Measurements from ENCODE around the gene SLC22A23.

DNA sequence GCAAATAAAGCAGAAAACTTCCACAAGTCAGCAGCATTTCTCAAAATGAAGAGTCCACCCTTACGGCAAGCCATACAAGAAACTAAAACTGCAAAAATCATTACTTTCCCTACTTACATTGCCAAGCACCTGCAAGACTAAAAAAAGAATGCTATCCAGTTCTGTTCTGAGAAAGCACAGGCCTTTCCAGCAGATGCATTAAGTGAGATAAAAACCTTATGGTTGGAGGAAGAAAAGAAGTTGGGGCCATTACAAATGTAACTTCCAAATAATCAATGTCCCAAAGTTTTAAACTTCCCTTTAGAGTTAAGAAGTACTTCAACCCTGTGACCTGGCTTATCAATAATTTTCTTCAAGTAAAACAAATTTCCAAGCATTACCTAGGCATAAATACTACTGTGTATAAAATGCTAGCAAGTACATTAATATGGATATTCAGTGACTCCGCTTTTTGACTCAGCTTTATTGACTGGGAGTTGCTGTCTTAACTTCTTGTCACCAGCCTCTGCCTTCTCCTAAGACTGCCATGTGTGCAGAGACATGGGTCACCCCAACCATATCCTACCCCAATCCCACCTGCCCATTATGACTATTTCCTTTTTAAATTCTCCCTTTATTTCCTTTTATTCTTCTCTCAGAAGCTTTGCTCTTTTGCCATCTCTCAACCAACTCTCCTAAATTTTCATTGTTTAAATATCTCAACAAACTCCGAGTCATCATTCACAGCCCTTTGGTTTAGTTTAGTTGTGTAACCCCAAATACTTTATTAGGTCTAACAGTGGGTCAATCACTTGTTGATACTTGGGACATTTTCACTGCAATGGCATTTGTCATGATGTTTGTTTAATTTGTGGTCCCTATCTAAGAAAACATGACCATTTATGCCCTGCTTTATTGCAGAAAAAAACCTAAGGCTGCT is 49.7 kb downstream of the SLC22A23 start:
- no peak for TF ChIP-seq POLR2A (IDR thresholded peaks at IDR 0.05)
- TF ChIP-seq, protein P1, sequence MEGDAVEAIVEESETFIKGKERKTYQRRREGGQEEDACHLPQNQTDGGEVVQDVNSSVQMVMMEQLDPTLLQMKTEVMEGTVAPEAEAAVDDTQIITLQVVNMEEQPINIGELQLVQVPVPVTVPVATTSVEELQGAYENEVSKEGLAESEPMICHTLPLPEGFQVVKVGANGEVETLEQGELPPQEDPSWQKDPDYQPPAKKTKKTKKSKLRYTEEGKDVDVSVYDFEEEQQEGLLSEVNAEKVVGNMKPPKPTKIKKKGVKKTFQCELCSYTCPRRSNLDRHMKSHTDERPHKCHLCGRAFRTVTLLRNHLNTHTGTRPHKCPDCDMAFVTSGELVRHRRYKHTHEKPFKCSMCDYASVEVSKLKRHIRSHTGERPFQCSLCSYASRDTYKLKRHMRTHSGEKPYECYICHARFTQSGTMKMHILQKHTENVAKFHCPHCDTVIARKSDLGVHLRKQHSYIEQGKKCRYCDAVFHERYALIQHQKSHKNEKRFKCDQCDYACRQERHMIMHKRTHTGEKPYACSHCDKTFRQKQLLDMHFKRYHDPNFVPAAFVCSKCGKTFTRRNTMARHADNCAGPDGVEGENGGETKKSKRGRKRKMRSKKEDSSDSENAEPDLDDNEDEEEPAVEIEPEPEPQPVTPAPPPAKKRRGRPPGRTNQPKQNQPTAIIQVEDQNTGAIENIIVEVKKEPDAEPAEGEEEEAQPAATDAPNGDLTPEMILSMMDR (IDR thresholded peaks at IDR 0.05) = no peak
